GM21786 (cell line): Measurements from ENCODE around the gene DTNB.
A peak's percentile ranks its signal among the peaks of the same experiment; 100 is the strongest.
"Not testable (repeated sequence)": the region's sequence is repeated elsewhere in the genome, so short reads cannot be mapped to it uniquely, and the experiment has no call there.

ENCODE experiments used
- ATAC-seq: cut with Tn5 transposase; IDR thresholded peaks from one replicate; pipeline ENCODE4 v1.9.1; 2021; ENCODE audit not compliant: unreplicated experiment

Gene DTNB

GRCh38 chr2:25549571-25549970 lies 123.8 kb downstream of the DTNB start:
- not testable (repeated sequence) for ATAC-seq

GRCh38 chr2:25548601-25549000 lies 124.8 kb downstream of the DTNB start:
- ATAC-seq = no peak

DNA sequence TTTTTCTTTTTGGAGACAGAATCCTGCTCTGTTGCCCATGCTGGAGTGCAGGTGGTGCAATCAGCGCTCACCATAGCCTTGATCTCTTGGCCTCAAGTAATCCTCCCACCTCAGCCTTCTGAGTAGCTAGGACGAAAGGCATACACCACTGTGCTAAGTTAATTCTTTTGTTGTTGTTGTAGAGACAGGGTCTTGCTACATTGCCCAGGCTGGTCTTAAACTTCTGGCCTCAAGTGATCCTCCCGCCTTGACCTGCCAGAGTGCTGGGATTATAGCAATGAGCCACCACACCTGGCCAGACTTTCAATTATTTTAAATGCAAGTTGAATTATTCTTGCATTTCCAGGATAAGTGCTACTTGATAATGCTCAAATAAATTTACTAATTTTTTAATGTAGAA lies 126.5 kb downstream of the DTNB start:
- no peak for ATAC-seq

DNA sequence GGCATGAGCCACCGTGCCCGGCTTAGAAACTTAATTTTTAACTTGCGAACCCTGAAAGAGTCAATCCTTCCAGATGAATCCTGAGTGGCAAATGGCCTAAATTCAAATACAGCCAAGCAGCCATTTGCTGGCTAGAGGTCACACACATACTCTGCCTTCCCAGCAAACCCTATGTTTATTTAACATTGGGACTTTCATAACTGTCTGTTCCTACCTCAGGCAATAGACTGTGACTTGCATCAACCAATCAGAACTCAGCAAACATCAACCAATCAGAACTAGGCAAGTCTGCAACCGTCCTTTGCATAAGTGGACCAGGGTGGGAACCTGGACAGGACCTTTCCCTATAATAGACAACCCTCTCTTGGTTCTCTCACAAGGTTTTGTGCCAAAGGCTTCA lies 127.5 kb downstream of the DTNB start:
- ATAC-seq = no peak

DNA sequence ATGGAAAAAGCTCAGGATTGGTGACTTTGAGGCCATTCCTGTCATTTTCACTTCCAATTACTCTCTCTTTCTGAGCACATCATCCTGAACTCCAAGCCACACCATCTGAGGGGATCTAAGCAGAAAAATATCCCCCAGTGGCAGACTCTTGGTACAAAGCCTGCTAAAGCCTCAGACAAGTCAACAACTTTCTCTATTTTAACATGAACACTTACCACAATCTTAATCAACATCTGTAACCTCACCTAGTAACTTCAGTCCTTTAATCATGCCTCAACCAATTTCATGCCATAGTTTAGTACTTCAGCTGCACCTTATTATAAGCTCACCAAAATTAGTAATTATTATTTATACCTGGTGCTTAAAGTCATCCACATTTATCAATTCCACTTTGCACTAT lies 128.9 kb downstream of the DTNB start:
- no peak for ATAC-seq

DNA sequence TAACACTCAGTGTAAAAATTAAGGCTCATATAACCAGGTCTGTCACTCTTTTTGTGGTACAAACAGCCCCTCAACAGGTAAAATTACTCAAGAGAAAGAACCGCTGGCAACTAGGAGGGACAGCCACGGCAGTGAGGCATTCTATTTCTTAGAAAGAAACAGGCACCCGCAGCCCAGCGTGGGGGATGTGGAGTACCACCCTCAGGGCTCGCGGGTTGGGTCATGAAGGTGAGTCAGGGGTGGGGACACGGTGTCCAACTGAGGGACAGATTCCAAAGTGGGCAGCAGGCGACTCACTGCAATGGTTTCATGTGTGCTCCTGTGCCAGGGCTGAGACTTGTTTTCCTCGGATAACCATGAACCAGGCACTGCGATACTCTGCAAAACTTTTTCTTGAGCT lies 129.4 kb downstream of the DTNB start:
- ATAC-seq = no peak

- ATAC-seq = no peak
Observed at GRCh38 chr2:25541378-25541777, 132.0 kb downstream of the DTNB start.

DNA sequence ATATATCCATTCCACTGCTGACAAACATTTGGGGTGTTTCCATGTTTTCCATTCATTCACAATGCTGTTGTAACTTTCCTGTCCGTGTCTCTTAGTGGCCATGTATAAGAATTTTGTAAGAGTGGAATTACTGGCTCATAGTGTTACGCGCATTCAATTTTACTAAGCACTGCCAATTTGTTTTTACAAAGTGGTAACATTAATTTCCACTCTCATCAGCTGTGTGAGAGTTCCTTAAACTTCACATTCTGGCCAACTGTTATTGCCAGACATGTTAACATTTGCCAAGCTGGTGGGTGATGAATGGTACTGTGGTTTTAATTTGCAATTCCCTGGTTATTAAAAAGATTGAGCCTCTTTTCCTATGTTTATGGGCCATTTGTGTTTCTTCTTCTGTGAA lies 134.2 kb downstream of the DTNB start:
- no peak for ATAC-seq

DNA sequence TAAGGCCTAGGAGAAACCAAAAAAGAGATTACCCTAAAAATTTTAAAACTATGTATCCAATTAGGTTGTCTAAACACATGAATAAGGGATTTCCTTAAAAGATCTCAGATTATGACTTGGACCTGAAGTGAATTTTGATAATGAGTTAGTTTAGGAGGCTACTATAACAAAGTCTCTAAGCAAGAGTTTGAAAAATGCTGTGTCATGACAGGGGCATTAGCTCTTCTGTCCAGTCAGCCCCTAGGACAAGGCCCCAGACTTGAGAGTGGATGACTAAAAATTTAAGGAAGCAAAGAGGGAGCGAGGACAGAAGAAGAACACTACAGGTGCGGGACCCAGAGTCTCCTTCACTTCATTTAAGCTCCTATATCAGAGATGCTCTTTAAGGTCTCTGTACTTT lies 135.9 kb downstream of the DTNB start:
- ATAC-seq = no peak

- not testable (repeated sequence) for ATAC-seq
Observed at GRCh38 chr2:25535411-25536289, 137.7 kb downstream of the DTNB start.

GRCh38 chr2:25534937-25535336 lies 138.4 kb downstream of the DTNB start:
- ATAC-seq = not testable (repeated sequence)

GRCh38 chr2:25534455-25534854 lies 138.9 kb downstream of the DTNB start:
- ATAC-seq = no peak

GRCh38 chr2:25533771-25534170 lies 139.6 kb downstream of the DTNB start:
- not testable (repeated sequence) for ATAC-seq

DNA sequence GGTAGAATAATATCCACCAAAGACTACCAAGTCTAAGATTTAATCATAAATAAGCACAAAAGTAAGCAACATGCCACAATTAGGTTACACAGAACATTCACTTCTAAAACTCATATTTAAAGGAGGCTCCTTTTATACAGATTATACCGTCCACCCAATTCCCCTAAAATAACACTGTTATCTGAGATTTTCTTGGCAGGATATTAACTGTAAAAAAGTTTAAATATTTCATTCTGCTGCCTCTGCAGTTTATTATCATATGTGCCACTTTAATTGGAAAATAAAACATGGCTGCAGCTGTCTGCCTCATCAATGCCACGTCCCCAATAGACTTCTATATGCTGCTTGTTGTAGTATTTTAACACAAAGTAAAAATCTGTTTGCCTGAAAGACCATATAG lies 140.9 kb downstream of the DTNB start:
- ATAC-seq = no peak

DNA sequence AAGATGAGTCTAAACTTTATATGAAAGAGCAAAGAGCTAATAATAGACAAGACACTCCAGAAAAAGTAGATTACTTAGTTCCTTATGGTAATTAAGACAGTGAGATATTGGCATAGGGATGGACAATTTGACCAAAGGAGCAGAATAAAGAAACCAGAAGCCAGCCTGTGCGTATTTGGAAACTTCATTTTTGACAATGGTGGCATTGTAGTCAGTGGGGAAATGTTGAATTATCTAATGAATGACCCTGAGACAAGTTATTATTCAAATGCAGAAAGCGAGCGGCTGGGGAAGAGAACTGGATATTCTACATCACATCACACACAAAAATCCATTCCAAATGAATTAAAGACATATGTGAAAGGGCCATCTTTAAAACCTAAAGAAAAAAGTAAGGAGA lies 144.3 kb downstream of the DTNB start:
- ATAC-seq = no peak

- no peak for ATAC-seq
Observed at GRCh38 chr2:25528173-25528572, 145.2 kb downstream of the DTNB start.

DNA sequence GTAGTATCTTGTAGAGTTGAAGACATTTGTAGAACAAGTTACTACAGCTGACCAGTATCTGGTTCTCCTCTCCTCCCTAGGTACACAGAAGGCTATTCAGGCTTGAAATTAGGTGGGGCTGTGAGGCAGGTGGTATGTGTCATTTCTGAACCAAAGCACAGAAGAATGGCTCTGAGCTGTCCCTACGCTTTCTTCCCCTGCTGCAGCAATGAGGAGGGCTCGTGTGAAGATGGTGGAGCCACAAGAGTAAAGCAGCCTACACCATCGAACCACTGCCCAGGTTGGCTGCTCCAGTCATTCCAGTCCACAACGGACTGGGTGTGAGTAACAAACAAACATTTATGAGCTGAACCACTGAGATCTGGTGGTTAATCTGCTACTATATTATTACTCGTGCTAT lies 148.9 kb downstream of the DTNB start:
- no peak for ATAC-seq

- ATAC-seq = no peak
Observed at GRCh38 chr2:25523060-25523459, 150.3 kb downstream of the DTNB start.

DNA sequence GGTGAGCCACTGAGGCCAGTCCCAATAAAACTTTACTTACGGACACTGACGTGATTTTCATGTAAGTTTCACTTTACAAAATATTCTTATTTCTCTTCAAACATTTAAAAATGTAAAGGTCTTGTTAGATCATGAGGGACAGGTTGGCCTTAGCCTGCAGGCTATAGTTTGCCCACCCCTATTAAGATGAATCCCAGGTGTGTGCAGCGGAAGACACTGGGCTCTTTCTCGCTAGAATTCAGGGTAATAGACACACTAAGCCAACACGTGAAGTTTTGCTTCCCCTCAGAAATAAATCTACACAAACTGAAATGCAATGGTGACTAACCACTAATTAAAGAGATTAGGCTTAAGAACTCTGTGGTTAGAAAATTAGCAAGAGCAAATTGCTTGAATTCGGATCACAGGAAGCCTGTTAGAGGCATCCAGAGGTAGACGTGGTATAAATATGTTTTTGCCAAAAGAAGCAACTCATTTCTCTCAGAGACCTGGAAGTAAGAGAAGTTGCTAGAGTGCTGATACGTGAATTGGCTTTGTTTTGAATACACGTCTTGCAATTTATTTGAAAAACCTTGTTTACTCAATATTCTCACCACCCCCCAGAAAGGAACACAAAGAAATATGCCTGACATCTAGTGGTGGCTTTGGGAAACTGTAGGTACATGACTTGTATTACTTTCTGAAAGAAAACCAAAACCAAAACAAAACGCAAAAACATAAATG lies 151.6 kb downstream of the DTNB start:
- ATAC-seq = peak; percentile 61

DNA sequence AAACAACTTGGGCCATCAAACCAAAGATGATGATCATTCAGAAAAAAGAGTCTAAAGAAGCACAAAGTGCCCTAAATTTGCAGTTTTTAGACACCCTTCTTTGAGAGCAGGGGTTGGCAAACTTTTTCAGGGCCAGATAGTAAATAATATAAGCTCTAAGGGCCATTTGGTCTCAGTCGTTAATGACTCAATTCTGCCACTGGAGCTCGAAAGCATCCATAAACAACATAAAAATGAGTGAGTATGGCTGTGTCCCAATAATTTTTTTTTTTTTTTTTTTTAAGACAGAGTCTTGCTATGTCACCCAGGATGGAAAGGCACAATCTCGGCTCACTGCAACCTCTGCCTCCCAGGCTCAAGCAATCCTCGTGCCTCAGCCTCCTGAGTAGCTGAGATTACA lies 152.3 kb downstream of the DTNB start:
- ATAC-seq = no peak

GRCh38 chr2:25517701-25518100 lies 155.7 kb downstream of the DTNB start:
- no peak for ATAC-seq

- no peak for ATAC-seq
Observed at GRCh38 chr2:25514043-25514637, 159.2 kb downstream of the DTNB start.
